HG03521 (cell line): ENCODE data around the gene TTLL13.

Source experiments
- ATAC-seq: cut with Tn5 transposase; IDR thresholded peaks from one replicate; pipeline ENCODE4 v1.9.1; 2021; ENCODE audit warnings: mild to moderate bottlenecking, moderate library complexity; ENCODE audit not compliant: unreplicated experiment

The TTLL13 gene

DNA sequence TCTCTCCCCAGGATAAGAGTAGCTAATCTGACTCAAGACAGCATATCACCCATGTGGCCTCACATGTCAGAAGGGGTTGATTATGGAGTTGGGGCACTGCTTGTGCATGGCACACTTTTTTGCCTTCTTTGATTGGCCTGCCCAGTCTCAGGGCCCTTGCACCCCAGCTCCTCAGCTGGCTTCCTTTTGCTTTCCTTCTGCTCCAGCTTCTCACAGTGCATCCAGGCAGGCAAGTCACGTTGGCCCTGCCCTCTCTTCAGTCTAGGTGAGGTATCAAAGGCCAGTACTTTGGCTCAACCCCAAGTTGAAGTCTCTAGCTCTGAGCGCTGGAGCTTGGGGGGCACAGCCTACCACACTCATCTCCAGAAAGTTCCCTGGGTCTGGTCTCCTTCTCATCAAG, 58.3 kb downstream of the TTLL13 start:
- no peak for ATAC-seq

- ATAC-seq, result no peak
Observed at GRCh38 chr15:90309020-90309419, 59.7 kb downstream of the TTLL13 start.
